Muscle of leg (tissue), 11 donors: ENCODE results near the gene PRPS2. TPM values are rescaled to one million over a fixed set of nuclear protein-coding genes. Genes with fewer than 3 reads are reported as not detected.
A peak's percentile ranks its signal among the peaks of the same experiment; 100 is the strongest.

Experiments
- DNase-seq: peaks from one replicate; pipeline ENCODE4 v3.0.0; 2013
- H3K27ac ChIP-seq: one replicate; pipeline ENCODE4 v1.5.1; 2013; ENCODE audit warnings: mild to moderate bottlenecking, low read length, control low read depth
- H3K27me3 ChIP-seq: one replicate; pipeline ENCODE4 v1.6.1; 2013; ENCODE audit warnings: low read length; ENCODE audit not compliant: control insufficient read depth, insufficient read depth
- H3K36me3 ChIP-seq: one replicate; pipeline ENCODE4 v1.6.1; 2013; ENCODE audit warnings: low read length; ENCODE audit not compliant: control insufficient read depth, insufficient read depth
- H3K4me1 ChIP-seq: one replicate; pipeline ENCODE4 v1.6.1; 2013; ENCODE audit warnings: low read length; ENCODE audit not compliant: control insufficient read depth, insufficient read depth
- H3K4me3 ChIP-seq: one replicate; pipeline ENCODE4 v1.5.1; 2013; ENCODE audit warnings: low read length, control low read depth
- H3K9me3 ChIP-seq: replicated peaks from 2 replicates; pipeline ENCODE4 v1.6.1; 2013; ENCODE audit warnings: low read depth, low read length; ENCODE audit not compliant: control insufficient read depth
- WGBS: methylation state at CpG from one replicate; pipeline ENCODE4 v1.1.5; 2013; ENCODE audit warnings: missing lambda C conversion rate; ENCODE audit not compliant: insufficient coverage; 5-methylcytosine and 5-hydroxymethylcytosine counted together
- polyA plus RNA-seq, 8 donors: library from polyadenylated mRNA; unstranded; fragments of 120-200 nt; gene quantifications; one replicate each; pipeline versions ENCODE4 v1.2.1 to v1.2.3, GENCODE V29; 2013; ENCODE audit warnings: inconsistent platforms in 1 of 8, low replicate concordance in 1 of 8; ENCODE audit not compliant: insufficient read length in 8 of 8, insufficient read depth in 1 of 8
- total RNA-seq: library from RNA; stranded (reverse); fragments of 120-200 nt; gene quantifications from one replicate; pipeline ENCODE4 v1.2.4, GENCODE V29; 2013

PRPS2 gene
- total and polyA plus RNA-seq, 9 donors = 7.5 to 15.9 (median 8.9) TPM

DNA sequence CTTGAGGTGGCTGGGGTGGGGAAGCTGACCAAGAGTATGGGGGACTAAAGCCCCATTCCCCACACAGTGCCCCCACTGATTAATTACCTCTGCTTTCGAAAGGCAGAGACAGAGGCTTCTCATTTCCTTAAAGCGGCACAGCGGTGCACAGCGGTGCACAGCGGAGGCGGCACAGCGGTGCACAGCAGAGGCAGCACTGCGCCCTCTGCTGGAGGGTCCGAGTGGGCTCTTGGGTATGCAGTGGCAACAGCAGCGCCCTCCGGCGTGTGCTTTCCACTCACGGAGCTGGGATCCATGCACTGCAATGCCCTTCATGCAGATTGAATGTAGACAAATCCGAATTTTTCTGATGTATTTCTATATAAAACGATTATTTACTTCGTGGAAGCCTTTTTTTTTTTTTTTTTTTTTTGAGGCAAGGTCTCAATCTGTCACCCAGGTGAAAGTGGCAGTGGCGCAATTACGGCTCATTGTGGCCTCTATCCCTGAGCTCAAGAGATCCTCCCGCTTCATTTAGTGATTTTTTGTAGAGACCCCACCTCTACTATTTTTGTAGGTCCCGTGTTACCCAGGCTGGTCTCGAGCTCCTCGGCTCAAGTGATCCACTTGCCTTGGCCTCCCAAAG lies 19.7 kb upstream of the PRPS2 start:
- H3K27ac ChIP-seq = no peak overlapping the region
- no peaks in the 10 kb centered on the region for H3K36me3 ChIP-seq
- H3K27me3 ChIP-seq = peaks cover 44% of the 10 kb centered on the region
- DNase-seq = peak; percentile 14
- 35% methylated on average over 15 of the region's 22 CpGs for WGBS
- no peaks in the 10 kb centered on the region for H3K4me1 ChIP-seq
- no peaks in the 10 kb centered on the region for H3K9me3 ChIP-seq
- no peak overlapping the region for H3K4me3 ChIP-seq

DNA sequence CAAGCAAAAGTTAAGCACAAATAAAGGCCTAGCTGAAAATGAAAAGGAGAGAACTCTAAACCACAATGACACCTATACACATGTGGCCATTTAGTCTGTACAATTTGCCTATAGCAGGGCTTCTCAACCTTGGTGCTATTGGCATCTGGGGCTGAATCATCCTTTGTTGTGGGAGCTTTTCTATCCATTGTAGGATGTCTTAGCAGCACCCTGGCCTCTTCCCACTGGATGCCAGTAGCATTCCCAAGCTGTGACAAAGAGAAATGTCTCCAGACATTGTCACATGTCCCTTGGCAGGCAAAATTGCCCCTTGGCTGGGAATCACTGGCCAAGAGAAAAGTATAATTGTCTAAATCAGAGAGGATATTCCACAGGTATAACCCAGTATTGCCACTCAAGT lies 13.5 kb upstream of the PRPS2 start:
- no peaks in the 10 kb centered on the region for H3K9me3 ChIP-seq
- no peak for DNase-seq
- H3K27me3 ChIP-seq = peaks cover 31% of the 10 kb centered on the region
- H3K4me1 ChIP-seq = no peaks in the 10 kb centered on the region
- H3K27ac ChIP-seq = no peak overlapping the region
- no peak overlapping the region for H3K4me3 ChIP-seq
- no peaks in the 10 kb centered on the region for H3K36me3 ChIP-seq

DNA sequence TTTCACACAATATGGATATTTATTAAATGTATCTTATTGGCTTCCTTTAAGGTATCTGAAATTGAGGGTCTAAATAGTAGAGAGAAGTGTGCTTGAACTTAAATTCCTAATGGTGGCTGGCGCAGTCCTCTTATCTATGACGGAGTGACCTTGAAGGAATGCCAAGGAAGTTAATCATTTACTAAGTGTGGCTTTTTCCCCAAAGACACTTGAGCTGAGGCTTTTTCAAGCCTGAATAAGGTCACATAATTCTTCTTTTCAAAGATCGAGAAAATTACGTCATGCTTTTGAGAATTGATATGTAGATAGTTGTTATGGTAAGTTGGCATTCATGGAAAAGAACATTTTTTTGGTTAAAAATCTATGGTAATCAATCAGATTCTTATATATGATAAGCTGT lies 11.7 kb upstream of the PRPS2 start:
- H3K36me3 ChIP-seq = no peaks in the 10 kb centered on the region
- no peaks in the 10 kb centered on the region for H3K4me1 ChIP-seq
- DNase-seq = no peak
- H3K27me3 ChIP-seq = peaks cover 22% of the 10 kb centered on the region
- H3K27ac ChIP-seq = no peak overlapping the region
- no peaks in the 10 kb centered on the region for H3K9me3 ChIP-seq
- H3K4me3 ChIP-seq = no peak overlapping the region
- no CpG with 5 or more reads among the region's 4 CpGs for WGBS

DNA sequence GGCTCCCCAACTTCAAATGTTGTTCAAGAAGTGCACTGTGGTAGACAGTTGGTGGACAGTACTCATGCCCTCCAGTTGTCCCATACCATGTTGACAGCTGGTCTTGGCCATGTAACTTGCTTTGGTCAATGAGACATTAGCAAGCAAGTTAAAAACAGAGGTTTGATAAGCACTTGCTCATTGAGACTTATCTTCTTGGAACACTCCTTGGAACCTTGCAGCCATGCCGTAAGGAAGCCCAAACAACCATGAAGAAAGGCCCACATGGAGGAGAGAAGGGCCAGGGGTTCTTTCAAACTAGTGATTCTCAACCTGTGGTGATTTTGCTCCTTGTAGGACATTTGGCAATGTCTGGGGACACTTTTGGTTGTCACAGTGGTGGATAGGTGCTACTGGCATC lies 2.6 kb upstream of the PRPS2 start:
- H3K9me3 ChIP-seq = no peaks in the 10 kb centered on the region
- H3K27me3 ChIP-seq = peaks cover 28% of the 10 kb centered on the region
- H3K4me3 ChIP-seq = no peak overlapping the region
- H3K27ac ChIP-seq = no peak overlapping the region
- no peaks in the 10 kb centered on the region for H3K36me3 ChIP-seq
- H3K4me1 ChIP-seq = peaks cover 3% of the 10 kb centered on the region
- DNase-seq = no peak
- 92% methylated on average over 1 of the region's 1 CpG for WGBS

DNA sequence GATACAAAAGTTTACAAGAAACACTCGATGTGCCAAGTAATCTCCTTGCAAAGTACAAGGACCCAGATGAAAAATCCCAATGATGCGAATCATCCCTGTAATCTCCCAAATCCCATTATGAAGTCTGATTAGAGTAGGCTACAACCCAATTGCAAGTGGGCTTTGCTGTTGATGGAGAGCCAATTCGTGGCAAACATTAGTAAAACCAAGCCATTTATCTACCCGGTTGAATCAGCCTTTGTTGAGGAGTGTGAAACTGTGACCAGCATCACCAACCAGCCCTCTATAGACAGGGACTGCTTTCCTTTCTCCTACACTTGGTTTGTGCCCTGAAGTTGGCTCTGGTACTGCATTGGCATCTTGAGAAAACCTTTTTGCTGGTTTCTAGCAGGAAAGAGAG lies 1.2 kb upstream of the PRPS2 start:
- Histone ChIP-seq H3K4me3 (no peak overlapping the region), H3K27ac (no peak overlapping the region), H3K4me1 (peaks cover 3% of the 10 kb centered on the region), H3K9me3 (peaks cover 4% of the 10 kb centered on the region), H3K36me3 (no peaks in the 10 kb centered on the region), H3K27me3 (peaks cover 26% of the 10 kb centered on the region)
- no CpG with 5 or more reads among the region's 4 CpGs for WGBS
- DNase-seq = no peak

DNA sequence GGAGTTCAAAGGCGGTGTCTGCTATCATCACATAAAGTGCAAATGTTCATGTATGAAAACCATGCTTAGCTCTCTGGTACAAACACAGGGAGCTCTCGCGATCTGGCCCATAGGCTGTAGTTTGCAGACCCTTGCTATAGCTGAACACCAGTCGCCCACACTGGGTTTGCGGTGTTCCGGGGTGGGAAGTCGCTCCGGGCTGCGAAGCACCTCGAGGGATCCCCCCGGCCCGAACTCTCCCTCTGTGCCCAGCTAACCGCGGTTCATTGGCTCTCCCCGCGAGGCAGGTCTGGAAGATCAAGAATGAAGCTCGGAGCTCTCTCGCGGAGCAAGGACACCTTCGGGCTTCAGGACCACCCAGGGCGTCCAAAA lies 341 bp upstream of the PRPS2 start:
- Histone ChIP-seq H3K4me1 (peaks cover 3% of the 10 kb centered on the region), H3K27me3 (peaks cover 23% of the 10 kb centered on the region), H3K9me3 (peaks cover 6% of the 10 kb centered on the region), H3K27ac (no peak overlapping the region), H3K4me3 (peak overlapping the region; percentile 66), H3K36me3 (no peaks in the 10 kb centered on the region)
- DNase-seq = no peak
- WGBS = 38% methylated on average over 21 of the region's 21 CpGs

DNA sequence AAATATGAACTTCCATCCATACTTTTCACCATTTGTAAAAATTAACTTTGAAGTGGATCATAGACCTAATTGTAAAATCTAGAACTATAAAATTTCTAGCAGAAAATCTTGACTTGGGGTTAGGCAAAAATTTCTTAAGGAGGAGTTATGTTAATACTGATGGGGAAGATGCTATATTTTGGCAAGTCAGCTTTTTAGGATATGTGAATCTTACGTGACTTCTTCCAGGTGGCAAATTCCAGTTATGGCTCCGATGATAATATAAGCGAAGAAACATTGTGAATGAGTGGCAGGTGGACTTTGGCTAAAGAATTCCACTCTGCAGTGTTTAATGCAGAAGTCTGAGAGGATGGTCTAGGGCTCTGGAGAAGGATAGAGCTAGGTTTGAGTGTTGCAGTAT lies 1.5 kb downstream of the PRPS2 start:
- Histone ChIP-seq H3K4me1 (peaks cover 3% of the 10 kb centered on the region), H3K36me3 (no peaks in the 10 kb centered on the region), H3K27ac (no peak overlapping the region), H3K4me3 (no peak overlapping the region), H3K27me3 (peaks cover 23% of the 10 kb centered on the region), H3K9me3 (peaks cover 6% of the 10 kb centered on the region)
- DNase-seq = no peak
- WGBS = 89% methylated on average over 3 of the region's 3 CpGs

DNA sequence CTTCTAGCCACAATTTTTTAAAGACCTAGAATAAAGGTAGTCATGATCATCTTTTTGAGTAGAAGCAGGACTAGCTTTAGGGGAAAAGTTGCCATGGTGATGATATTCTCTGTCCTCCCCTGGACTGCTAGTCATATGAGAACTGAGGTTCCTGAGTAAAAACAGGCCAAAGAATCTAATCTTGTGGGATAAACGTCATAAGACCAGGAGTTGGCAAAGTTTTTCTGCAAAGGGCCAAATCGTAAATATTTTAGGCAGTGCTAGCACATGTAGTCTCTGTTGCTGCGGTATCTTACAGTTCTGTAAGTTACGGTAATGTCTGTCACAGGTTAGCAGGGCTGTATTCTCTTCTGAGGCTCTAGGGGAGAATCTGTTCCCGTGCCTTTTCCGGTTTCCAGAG lies 3.4 kb downstream of the PRPS2 start:
- no peak overlapping the region for H3K27ac ChIP-seq
- H3K4me1 ChIP-seq = peaks cover 3% of the 10 kb centered on the region
- no peak for DNase-seq
- H3K4me3 ChIP-seq = no peak overlapping the region
- peaks cover 18% of the 10 kb centered on the region for H3K27me3 ChIP-seq
- 79% methylated on average over 4 of the region's 6 CpGs for WGBS
- peaks cover 6% of the 10 kb centered on the region for H3K9me3 ChIP-seq
- no peaks in the 10 kb centered on the region for H3K36me3 ChIP-seq

DNA sequence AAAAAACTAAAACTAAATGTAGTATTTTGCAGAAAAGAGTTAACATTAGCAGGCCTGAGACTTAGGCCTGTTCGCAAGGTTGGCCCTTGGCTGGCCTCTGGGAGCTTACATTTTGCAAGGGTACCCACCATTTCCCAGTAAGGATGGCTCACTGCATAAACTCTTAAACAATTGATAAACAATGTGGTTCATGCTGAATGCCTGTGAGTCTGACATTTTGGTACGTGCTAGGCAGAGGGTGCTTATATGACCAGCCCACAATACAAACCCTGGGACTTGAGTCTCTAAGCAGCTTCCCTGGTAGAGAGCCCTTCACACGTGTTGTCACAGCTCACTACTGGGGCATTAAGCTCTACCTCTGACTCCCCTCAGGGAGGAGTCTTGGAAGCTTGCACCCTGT lies 7.4 kb downstream of the PRPS2 start:
- no peak for DNase-seq
- Histone ChIP-seq H3K27ac (no peak overlapping the region), H3K4me1 (no peaks in the 10 kb centered on the region), H3K27me3 (peaks cover 2% of the 10 kb centered on the region), H3K4me3 (no peak overlapping the region), H3K36me3 (no peaks in the 10 kb centered on the region), H3K9me3 (peaks cover 6% of the 10 kb centered on the region)
- WGBS = 53% methylated on average over 2 of the region's 3 CpGs

DNA sequence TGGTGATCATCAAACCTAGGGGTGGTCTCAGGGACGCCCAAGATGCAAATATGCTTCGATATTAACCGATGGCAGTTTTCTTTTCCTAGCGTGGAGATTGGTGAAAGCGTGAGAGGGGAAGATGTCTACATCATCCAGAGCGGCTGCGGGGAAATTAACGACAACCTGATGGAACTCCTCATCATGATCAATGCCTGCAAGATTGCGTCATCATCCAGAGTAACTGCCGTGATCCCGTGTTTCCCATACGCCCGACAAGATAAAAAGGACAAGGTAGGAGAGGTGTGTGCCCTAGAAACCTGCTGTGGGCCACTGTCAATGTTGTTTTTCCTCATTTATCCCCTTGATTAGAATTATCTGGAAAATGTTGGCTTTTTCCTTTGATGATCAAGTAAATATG lies 7.9 kb downstream of the PRPS2 start:
- WGBS = 94% methylated on average over 11 of the region's 13 CpGs
- H3K27me3 ChIP-seq = peaks cover 2% of the 10 kb centered on the region
- H3K27ac ChIP-seq = no peak overlapping the region
- no peaks in the 10 kb centered on the region for H3K36me3 ChIP-seq
- no peak for DNase-seq
- H3K4me3 ChIP-seq = no peak overlapping the region
- no peaks in the 10 kb centered on the region for H3K4me1 ChIP-seq
- peaks cover 3% of the 10 kb centered on the region for H3K9me3 ChIP-seq

DNA sequence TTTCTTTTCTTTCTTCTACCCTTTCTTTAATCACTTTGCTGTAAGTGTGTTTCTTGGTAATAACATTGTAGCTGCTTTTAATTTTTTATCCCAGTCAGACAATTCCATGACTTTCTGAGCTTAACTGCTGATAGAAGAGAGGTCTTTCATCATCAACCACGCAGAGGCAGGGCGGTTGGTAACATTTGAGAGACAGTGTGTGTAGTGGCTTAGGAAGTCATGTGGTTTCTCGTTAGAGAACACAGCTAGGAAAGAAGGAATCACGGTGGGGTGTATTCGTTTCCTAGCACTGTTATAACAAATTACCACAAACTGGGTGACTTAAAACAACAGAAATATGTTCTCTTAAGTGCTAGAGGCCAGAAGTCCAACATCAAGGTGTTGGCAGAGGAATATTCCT lies 11.5 kb downstream of the PRPS2 start:
- H3K9me3 ChIP-seq = no peaks in the 10 kb centered on the region
- no peak overlapping the region for H3K4me3 ChIP-seq
- no peaks in the 10 kb centered on the region for H3K4me1 ChIP-seq
- WGBS = no CpG with 5 or more reads among the region's 5 CpGs
- H3K36me3 ChIP-seq = no peaks in the 10 kb centered on the region
- no peak for DNase-seq
- H3K27me3 ChIP-seq = peaks cover 2% of the 10 kb centered on the region
- no peak overlapping the region for H3K27ac ChIP-seq
